Measurements from ENCODE around the gene TOB2. TPM values are rescaled to one million over a fixed set of nuclear protein-coding genes. Genes with fewer than 3 reads are reported as not detected.

Gene TOB2
- total and polyA plus RNA-seq, 9 of the 15 experiments (the other 6 are each of a cell fraction or from before 2014, with no cell fraction given), result 3.3 to 20.5 (median 7.3) TPM

- Histone ChIP-seq H2AFZ (ENCODE audit: low read depth, low read length) (no peak overlapping the region), H3K9ac (ENCODE audit: insufficient read depth in 1 of 2, low read depth in 2 of 2, low read length in 2 of 2) (no peak overlapping the region), H3K4me1 (replicated peaks in 1 of 2; ENCODE audit: control insufficient read depth in 2 of 2, insufficient read depth in 2 of 2, low read length in 2 of 2) (peaks cover 6% of the 10 kb centered on the region in 2 experiments; a peak in 3 of 5 replicates), H3K79me2 (ENCODE audit: control insufficient read depth, insufficient read depth, low read length) (peaks cover 91% of the 10 kb centered on the region), H3K9me3 (replicated peaks; ENCODE audit: control insufficient read depth, insufficient read depth, low read depth, low read length) (no peaks in the 10 kb centered on the region), H3K27me3 (ENCODE audit: control insufficient read depth in 2 of 2, insufficient read depth in 2 of 2, low read length in 2 of 2) (no peaks in the 10 kb centered on the region), H3K36me3 (ENCODE audit: control insufficient read depth, insufficient read depth, low read length) (peaks cover 58% of the 10 kb centered on the region; the same call in 2 of the 3 replicates), H3K4me3 (no peak overlapping the region), H3K27ac (ENCODE audit: extremely low read depth, low read depth, low read length) (no peak overlapping the region), H4K20me1 (replicated peaks; ENCODE audit: control insufficient read depth, insufficient read depth, low read length) (peaks cover 36% of the 10 kb centered on the region), H3K4me2 (ENCODE audit: insufficient read depth, low read length) (no peak overlapping the region), H3K9me1 (ENCODE audit: control insufficient read depth, insufficient read depth, low read length) (peaks cover 4% of the 10 kb centered on the region)
- POLR2A ChIA-PET, result interaction anchor here (0.6 to 3.2 kb wide), 5 partner anchors 10 to 141 kb away, joined by 3 to 18 read pairs (median 4); partner anchors contain the start of genes ACO2 and PHF5A
- CTCF ChIA-PET (ENCODE audit: low intra/inter-chr PET ratio), result no interaction called here
- no TSS peak for BruUV-seq (replicated peaks)
- in situ Hi-C loops (cut with MboI), result no loop called here
- DNase-seq (ENCODE audit: extremely low read depth in 1 of 4, low spot score in 3 of 4) (no peak), ATAC-seq (no peak), FAIRE-seq (no peak)
- intact Hi-C loops (cut with micrococcal nuclease), result no loop called here
- 91% methylated on average over 7 of the region's 7 CpGs for WGBS (ENCODE audit: insufficient coverage, low coverage, missing lambda C conversion rate)
- TF ChIP-seq HBP1 (CRISPR knock-in tag; IDR thresholded peaks at IDR 0.05), result no peak
- TF ChIP-seq ZFP1 (CRISPR knock-in tag; IDR thresholded peaks at IDR 0.05), result no peak
- no peak for TF ChIP-seq ZNF766 (CRISPR knock-in tag; conservative IDR thresholded peaks at IDR 0.05)
- no peak for TF ChIP-seq ZBTB33 (CRISPR knock-in tag; IDR thresholded peaks at IDR 0.05)
- TF ChIP-seq MBD2 (IDR thresholded peaks at IDR 0.05; ENCODE audit: borderline replicate concordance, low read depth), result no peak
- TF ChIP-seq ZNF133 (CRISPR knock-in tag; IDR thresholded peaks at IDR 0.05), result no peak
- no peak for TF ChIP-seq E2F1 (CRISPR knock-in tag; IDR thresholded peaks at IDR 0.05)
- no peak for TF ChIP-seq EZH2 (IDR thresholded peaks at IDR 0.05; ENCODE audit: borderline replicate concordance, low read depth, low read length)
- no peak for TF ChIP-seq TAL1 (IDR thresholded peaks at IDR 0.05)
- no peak for TF ChIP-seq CXXC5 (CRISPR knock-in tag; IDR thresholded peaks at IDR 0.05)
- no peak for TF ChIP-seq SP1 (CRISPR knock-in tag; IDR thresholded peaks at IDR 0.05)
- no peak for TF ChIP-seq ZBED1 (IDR thresholded peaks at IDR 0.05)
- no peak for TF ChIP-seq CAMTA2 (CRISPR knock-in tag; conservative IDR thresholded peaks at IDR 0.05)
- TF ChIP-seq USF1 (CRISPR knock-in tag; IDR thresholded peaks at IDR 0.05), result no peak
- TF ChIP-seq CTCFL (IDR thresholded peaks at IDR 0.05; ENCODE audit: borderline replicate concordance, insufficient read depth, low read depth, low read length, poor library complexity, severe bottlenecking), result no peak
Observed at GRCh38 chr22:41478891-41479521, 32.4 kb upstream of the TOB2 start.

Measured in K562 (cell line).